GM19463 (cell line): ENCODE measurements around the gene PLXNA3.
A peak's percentile ranks its signal among the peaks of the same experiment; 100 is the strongest.

Experiments used
- ATAC-seq: cut with Tn5 transposase; IDR thresholded peaks from one replicate; pipeline ENCODE4 v1.9.1; 2021; ENCODE audit warnings: mild to moderate bottlenecking, moderate library complexity; ENCODE audit not compliant: unreplicated experiment

PLXNA3 gene

GRCh38 chrX:154434394-154435168 lies 23.5 kb upstream of the PLXNA3 start:
- no peak for ATAC-seq

GRCh38 chrX:154435171-154435733 lies 22.8 kb upstream of the PLXNA3 start:
- ATAC-seq = no peak

GRCh38 chrX:154436374-154436982 lies 21.6 kb upstream of the PLXNA3 start:
- ATAC-seq = no peak

GRCh38 chrX:154436983-154437752 lies 20.9 kb upstream of the PLXNA3 start, which contains the start of gene GDI1:
TSS of gene GDI1 (plus strand) at chrX:154437154. CDS start at chrX:154437255, 101 bp downstream.
- ATAC-seq = no peak

GRCh38 chrX:154437971-154438893 lies 19.8 kb upstream of the PLXNA3 start:
- ATAC-seq = no peak

- no peak for ATAC-seq
Observed at GRCh38 chrX:154439841-154440240, 18.2 kb upstream of the PLXNA3 start.

- ATAC-seq = no peak
Observed at GRCh38 chrX:154440623-154441357, 17.3 kb upstream of the PLXNA3 start.

GRCh38 chrX:154441564-154441963 lies 16.5 kb upstream of the PLXNA3 start:
- ATAC-seq = no peak

GRCh38 chrX:154441984-154442707 lies 15.9 kb upstream of the PLXNA3 start:
- no peak for ATAC-seq

GRCh38 chrX:154443479-154443910 lies 14.6 kb upstream of the PLXNA3 start:
- ATAC-seq = no peak

GRCh38 chrX:154443992-154444754 lies 13.9 kb upstream of the PLXNA3 start, which contains the start of gene FAM50A:
TSS of gene FAM50A (plus strand) at chrX:154444141. CDS start at chrX:154444236, 95 bp downstream.
- ATAC-seq = peak; percentile 86

- no peak for ATAC-seq
Observed at GRCh38 chrX:154444755-154445246, 13.3 kb upstream of the PLXNA3 start.

- ATAC-seq = no peak
Observed at GRCh38 chrX:154445776-154446175, 12.3 kb upstream of the PLXNA3 start.

- no peak for ATAC-seq
Observed at GRCh38 chrX:154446430-154446829, 11.7 kb upstream of the PLXNA3 start.

GRCh38 chrX:154448484-154448883 lies 9.6 kb upstream of the PLXNA3 start:
- ATAC-seq = no peak

GRCh38 chrX:154449618-154450017 lies 8.5 kb upstream of the PLXNA3 start:
- no peak for ATAC-seq

GRCh38 chrX:154450312-154450711 lies 7.8 kb upstream of the PLXNA3 start:
- no peak for ATAC-seq

- ATAC-seq = no peak
Observed at GRCh38 chrX:154452823-154453222, 5.3 kb upstream of the PLXNA3 start.
